ENCODE results near the gene PPIE. TPM values are rescaled to one million over a fixed set of nuclear protein-coding genes. Genes with fewer than 3 reads are reported as not detected.

Gene PPIE
- total and polyA plus RNA-seq, 2 donors (not counting 1 experiment from before 2014, with no cell fraction given), result 68.6 to 78.3 TPM

DNA sequence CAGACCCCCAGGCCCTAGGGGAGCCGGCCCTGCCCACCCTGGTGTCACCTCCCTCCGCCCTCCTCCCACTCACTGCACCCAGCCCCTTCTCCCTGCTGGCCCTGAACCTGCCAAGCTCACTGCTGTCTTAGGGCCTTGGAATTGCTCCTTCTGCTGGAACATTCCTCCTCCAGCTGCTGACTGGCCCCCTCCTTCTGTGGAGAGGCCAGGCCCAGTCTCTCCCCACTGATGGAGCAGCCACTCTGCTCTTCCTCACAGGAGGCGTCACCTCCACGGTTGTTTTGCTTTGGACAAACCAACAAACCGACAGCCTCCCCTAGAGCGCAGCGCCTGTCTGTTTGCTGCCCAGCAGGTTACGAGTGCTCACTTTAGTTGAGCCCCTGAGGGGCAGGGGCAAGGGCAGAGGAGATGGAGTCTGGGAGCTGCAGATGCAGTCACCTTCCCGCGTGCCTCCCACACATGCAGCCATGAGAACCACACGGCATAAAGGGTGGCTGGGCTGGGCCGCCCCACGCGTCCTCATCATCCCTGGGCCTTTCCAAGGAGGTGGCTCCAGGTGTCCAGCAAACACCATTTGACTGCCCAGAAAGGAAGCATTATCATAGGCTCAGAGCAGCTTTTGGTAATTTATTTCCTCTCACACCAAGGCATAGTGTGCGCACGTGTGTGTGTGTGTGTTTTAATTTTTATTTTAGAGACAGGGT, 23.0 kb downstream of the PPIE start:
- Histone ChIP-seq H3K9ac (ENCODE audit: low read length) (no peak overlapping the region), H3K36me3 (replicated peaks in 1 of 2; ENCODE audit: control extremely low read depth in 1 of 2, control insufficient read depth in 1 of 2, extremely low read depth in 1 of 2, insufficient read depth in 2 of 2, low read length in 1 of 2) (peaks cover 3 to 19% of the 10 kb centered on the region in 2 experiments), H3K4me1 (ENCODE audit: control insufficient read depth in 2 of 2, insufficient read depth in 2 of 2, low read length in 2 of 2) (no peaks in the 10 kb centered on the region), H2AFZ (ENCODE audit: insufficient read depth, low read depth, low read length, poor library complexity, severe bottlenecking) (no peak overlapping the region), H4K20me1 (ENCODE audit: control insufficient read depth, insufficient read depth, low read length, poor library complexity, severe bottlenecking) (no peaks in the 10 kb centered on the region), H3K9me3 (ENCODE audit: control extremely low read depth in 1 of 3, control insufficient read depth in 2 of 3, insufficient read depth in 1 of 3, low read length in 2 of 3) (no peaks in the 10 kb centered on the region), H3K4me2 (replicated peaks; ENCODE audit: low read depth, low read length, poor library complexity, severe bottlenecking) (no peak overlapping the region), H3K4me3 (ENCODE audit: control extremely low read depth in 1 of 5, extremely low read depth in 1 of 5, insufficient read depth in 1 of 5, low read depth in 2 of 5, low read length in 4 of 5) (no peak overlapping the region), H3K27me3 (replicated peaks in 1 of 4; ENCODE audit: control extremely low read depth in 1 of 4, control insufficient read depth in 3 of 4, insufficient read depth in 4 of 4, low read length in 3 of 4) (no peaks in the 10 kb centered on the region), H3K79me2 (ENCODE audit: control insufficient read depth, insufficient read depth, low read length) (no peaks in the 10 kb centered on the region), H3K27ac (ENCODE audit: low read length in 2 of 2) (no peak overlapping the region)
- 94% methylated on average over 14 of the region's 16 CpGs for WGBS (ENCODE audit: insufficient coverage)
- H3K27ac Mint-ChIP-seq, result no peak overlapping the region
- H3K4me1 Mint-ChIP-seq, result no peaks in the 10 kb centered on the region
- no peak for TF ChIP-seq EZH2 (IDR thresholded peaks at IDR 0.05; ENCODE audit: borderline replicate concordance, insufficient read depth, low read depth, low read length, poor library complexity, severe bottlenecking)
- TF ChIP-seq, protein P1, sequence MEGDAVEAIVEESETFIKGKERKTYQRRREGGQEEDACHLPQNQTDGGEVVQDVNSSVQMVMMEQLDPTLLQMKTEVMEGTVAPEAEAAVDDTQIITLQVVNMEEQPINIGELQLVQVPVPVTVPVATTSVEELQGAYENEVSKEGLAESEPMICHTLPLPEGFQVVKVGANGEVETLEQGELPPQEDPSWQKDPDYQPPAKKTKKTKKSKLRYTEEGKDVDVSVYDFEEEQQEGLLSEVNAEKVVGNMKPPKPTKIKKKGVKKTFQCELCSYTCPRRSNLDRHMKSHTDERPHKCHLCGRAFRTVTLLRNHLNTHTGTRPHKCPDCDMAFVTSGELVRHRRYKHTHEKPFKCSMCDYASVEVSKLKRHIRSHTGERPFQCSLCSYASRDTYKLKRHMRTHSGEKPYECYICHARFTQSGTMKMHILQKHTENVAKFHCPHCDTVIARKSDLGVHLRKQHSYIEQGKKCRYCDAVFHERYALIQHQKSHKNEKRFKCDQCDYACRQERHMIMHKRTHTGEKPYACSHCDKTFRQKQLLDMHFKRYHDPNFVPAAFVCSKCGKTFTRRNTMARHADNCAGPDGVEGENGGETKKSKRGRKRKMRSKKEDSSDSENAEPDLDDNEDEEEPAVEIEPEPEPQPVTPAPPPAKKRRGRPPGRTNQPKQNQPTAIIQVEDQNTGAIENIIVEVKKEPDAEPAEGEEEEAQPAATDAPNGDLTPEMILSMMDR (IDR thresholded peaks at IDR 0.05), result no peak
- H3K9me3 Mint-ChIP-seq (ENCODE audit: insufficient read depth), result no peaks in the 10 kb centered on the region
- POLR2A ChIA-PET, result no interaction called here
- CTCF ChIA-PET, result no interaction called here
- ATAC-seq (ENCODE audit: low read depth) (no peak), DNase-seq (no peak)
- intact Hi-C loops (cut with micrococcal nuclease), result no loop called here
- H3K27me3 Mint-ChIP-seq, result no peaks in the 10 kb centered on the region
- H3K4me3 Mint-ChIP-seq, result no peak overlapping the region

All from B cell (primary cell).